Fibroblast of lung (primary cell): ENCODE data around the gene SORCS3. TPM values are rescaled to one million over a fixed set of nuclear protein-coding genes. Genes with fewer than 3 reads are reported as not detected.

Experiments used
- DNase-seq, 2 donors: peaks; one replicate each; pipeline versions ENCODE4 v3.0.0 to v3.0.0-alpha.2; 2010; ENCODE audit warnings: low read depth in 2 of 2
- H2AFZ ChIP-seq: 2 replicates; pipeline ENCODE4 v1.5.1; 2012; ENCODE audit warnings: low read length, control low read depth, inconsistent platforms
- H3K27ac ChIP-seq: 2 replicates; pipeline ENCODE4 v1.5.1; 2011; ENCODE audit warnings: low read length, control low read depth; ENCODE audit not compliant: insufficient read depth
- H3K27me3 ChIP-seq: 2 replicates; pipeline ENCODE4 v1.5.1; 2011; ENCODE audit warnings: mild to moderate bottlenecking, low read length; ENCODE audit not compliant: control insufficient read depth, insufficient read depth
- H3K36me3 ChIP-seq: 2 replicates; pipeline ENCODE4 v1.5.1; 2011; ENCODE audit warnings: low read length; ENCODE audit not compliant: control insufficient read depth, insufficient read depth
- H3K4me1 ChIP-seq: 2 replicates; pipeline ENCODE4 v1.5.1; 2011; ENCODE audit warnings: low read length; ENCODE audit not compliant: control insufficient read depth, insufficient read depth; ENCODE audit errors: extremely low read depth
- H3K4me2 ChIP-seq: 2 replicates; pipeline ENCODE4 v1.5.1; 2011; ENCODE audit warnings: low read length, control low read depth; ENCODE audit not compliant: insufficient read depth; ENCODE audit errors: extremely low read depth
- H3K4me3 ChIP-seq, 4 experiments: fragments of 200-600 bp in 1 of 4; sonication (generic) in 1 of 4; replicated peaks in 1 of 4; 2 replicates each; pipeline ENCODE4 v1.5.1; 2011 to 2016; ENCODE audit warnings: low read length in 4 of 4, low read depth in 3 of 4, mild to moderate bottlenecking in 3 of 4, control low read depth in 2 of 4, inconsistent platforms in 1 of 4, mixed read lengths in 1 of 4; ENCODE audit not compliant: insufficient read depth in 1 of 4; ENCODE audit errors: control extremely low read depth in 1 of 4
- H3K79me2 ChIP-seq: 2 replicates; pipeline ENCODE4 v1.5.1; 2012; ENCODE audit warnings: mild to moderate bottlenecking, low read length, inconsistent platforms; ENCODE audit not compliant: control insufficient read depth, insufficient read depth
- H3K9ac ChIP-seq: 2 replicates; pipeline ENCODE4 v1.5.1; 2011; ENCODE audit warnings: mild to moderate bottlenecking, low read length, control low read depth; ENCODE audit not compliant: insufficient read depth
- H3K9me3 ChIP-seq: 2 replicates; pipeline ENCODE4 v1.5.1; 2012; ENCODE audit warnings: low read depth, low read length; ENCODE audit not compliant: control insufficient read depth, insufficient read depth
- H4K20me1 ChIP-seq: 2 replicates; pipeline ENCODE4 v1.5.1; 2011; ENCODE audit warnings: low read length; ENCODE audit not compliant: control insufficient read depth, insufficient read depth; ENCODE audit errors: extremely low read depth
- CTCF ChIP-seq, 2 donors: IDR thresholded peaks in 1 of 2; conservative IDR thresholded peaks in 1 of 2; 1 replicate in 1 of 2; 2 replicates in 1 of 2; pipeline ENCODE4 v1.5.1; 2011 to 2012; ENCODE audit warnings: low read length in 2 of 2, control low read depth in 1 of 2, inconsistent platforms in 1 of 2, low read depth in 1 of 2, mild to moderate bottlenecking in 1 of 2
- EZH2 ChIP-seq: IDR thresholded peaks from 2 replicates; pipeline ENCODE4 v1.5.1; 2012; ENCODE audit warnings: low read length, control low read depth, mild to moderate bottlenecking; ENCODE audit errors: missing control alignments
- polyA plus RNA-seq, 2 donors: library from polyadenylated mRNA; depleted of rRNA in 1 of 2; stranded (reverse) in 1 of 2; unstranded in 1 of 2; fragments of >200 nt; gene quantifications; 2 replicates each; pipeline ENCODE4 v1.2.1, GENCODE V29; 2011 to 2012; ENCODE audit warnings: missing spikeins in 1 of 2
- total RNA-seq: library from RNA; depleted of rRNA; stranded (reverse); fragments of >200 nt; gene quantifications from 2 replicates; pipeline ENCODE4 v1.2.1, GENCODE V29; 2014

Gene SORCS3
- total and polyA plus RNA-seq, 2 donors (not counting 1 experiment from before 2014, with no cell fraction given), result not detected

- TF ChIP-seq EZH2 (no peak), CTCF (conservative IDR thresholded peaks at IDR 0.05 in 1 of 2, IDR thresholded peaks at IDR 0.05 in 1 of 2; ENCODE audit: low read depth in 1 of 2, low read length in 2 of 2) (no peak)
- Histone ChIP-seq H3K9me3 (no peaks in the 10 kb centered on the region), H3K9ac (no peak overlapping the region), H3K36me3 (no peaks in the 10 kb centered on the region), H3K27me3 (no peaks in the 10 kb centered on the region), H2AFZ (no peak overlapping the region), H3K79me2 (no peaks in the 10 kb centered on the region), H3K4me2 (no peak overlapping the region), H3K4me1 (no peaks in the 10 kb centered on the region), H3K4me3 (no peak overlapping the region), H4K20me1 (no peaks in the 10 kb centered on the region), H3K27ac (no peak overlapping the region)
- no peak for DNase-seq
These were observed 340.9 kb downstream of the SORCS3 start for GRCh38 chr10:104981995-104982394.

GRCh38 chr10:104988686-104989085 lies 347.6 kb downstream of the SORCS3 start:
- no peak overlapping the region for H3K9ac ChIP-seq
- no peaks in the 10 kb centered on the region for H4K20me1 ChIP-seq
- no peak for DNase-seq
- no peaks in the 10 kb centered on the region for H3K27me3 ChIP-seq
- no peak overlapping the region for H2AFZ ChIP-seq
- no peaks in the 10 kb centered on the region for H3K79me2 ChIP-seq
- no peak overlapping the region for H3K4me2 ChIP-seq
- no peak overlapping the region for H3K4me3 ChIP-seq
- no peaks in the 10 kb centered on the region for H3K4me1 ChIP-seq
- no peak for TF ChIP-seq CTCF (conservative IDR thresholded peaks at IDR 0.05 in 1 of 2, IDR thresholded peaks at IDR 0.05 in 1 of 2; ENCODE audit: low read depth in 1 of 2, low read length in 2 of 2)
- no peak for TF ChIP-seq EZH2
- H3K27ac ChIP-seq, result no peak overlapping the region
- H3K9me3 ChIP-seq, result no peaks in the 10 kb centered on the region
- H3K36me3 ChIP-seq, result no peaks in the 10 kb centered on the region

- Histone ChIP-seq H3K4me3 (no peak overlapping the region), H3K27ac (no peak overlapping the region), H3K4me1 (no peaks in the 10 kb centered on the region), H3K4me2 (no peak overlapping the region), H3K27me3 (no peaks in the 10 kb centered on the region), H3K36me3 (no peaks in the 10 kb centered on the region), H3K9ac (no peak overlapping the region), H3K79me2 (no peaks in the 10 kb centered on the region), H4K20me1 (no peaks in the 10 kb centered on the region), H2AFZ (no peak overlapping the region), H3K9me3 (no peaks in the 10 kb centered on the region)
- no peak for DNase-seq
- TF ChIP-seq CTCF (conservative IDR thresholded peaks at IDR 0.05 in 1 of 2, IDR thresholded peaks at IDR 0.05 in 1 of 2; ENCODE audit: low read depth in 1 of 2, low read length in 2 of 2) (no peak), EZH2 (no peak)
These were observed 348.8 kb downstream of the SORCS3 start for GRCh38 chr10:104989880-104990279.
